ENCODE measurements around the gene DNAJA4.

GRCh38 chr15:78259232-78259631 lies 5.1 kb upstream of the DNAJA4 start:
- TF ChIP-seq, protein P1, sequence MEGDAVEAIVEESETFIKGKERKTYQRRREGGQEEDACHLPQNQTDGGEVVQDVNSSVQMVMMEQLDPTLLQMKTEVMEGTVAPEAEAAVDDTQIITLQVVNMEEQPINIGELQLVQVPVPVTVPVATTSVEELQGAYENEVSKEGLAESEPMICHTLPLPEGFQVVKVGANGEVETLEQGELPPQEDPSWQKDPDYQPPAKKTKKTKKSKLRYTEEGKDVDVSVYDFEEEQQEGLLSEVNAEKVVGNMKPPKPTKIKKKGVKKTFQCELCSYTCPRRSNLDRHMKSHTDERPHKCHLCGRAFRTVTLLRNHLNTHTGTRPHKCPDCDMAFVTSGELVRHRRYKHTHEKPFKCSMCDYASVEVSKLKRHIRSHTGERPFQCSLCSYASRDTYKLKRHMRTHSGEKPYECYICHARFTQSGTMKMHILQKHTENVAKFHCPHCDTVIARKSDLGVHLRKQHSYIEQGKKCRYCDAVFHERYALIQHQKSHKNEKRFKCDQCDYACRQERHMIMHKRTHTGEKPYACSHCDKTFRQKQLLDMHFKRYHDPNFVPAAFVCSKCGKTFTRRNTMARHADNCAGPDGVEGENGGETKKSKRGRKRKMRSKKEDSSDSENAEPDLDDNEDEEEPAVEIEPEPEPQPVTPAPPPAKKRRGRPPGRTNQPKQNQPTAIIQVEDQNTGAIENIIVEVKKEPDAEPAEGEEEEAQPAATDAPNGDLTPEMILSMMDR (IDR thresholded peaks at IDR 0.05), result no peak
- TF ChIP-seq EP300 (IDR thresholded peaks at IDR 0.05), result no peak
- TF ChIP-seq POLR2A (IDR thresholded peaks at IDR 0.05), result no peak
- no peak for TF ChIP-seq POLR2AphosphoS5 (IDR thresholded peaks at IDR 0.05)

Data from stomach (tissue), 4 donors.